ENCODE data around the gene GRN.

GRCh38 chr17:44363613-44364159, 18.6 kb downstream of the GRN start, which contains the start of gene FAM171A2:
- no peak for TF ChIP-seq JUND (CRISPR knock-in tag; IDR thresholded peaks at IDR 0.05)
- TF ChIP-seq CCDC6 (CRISPR knock-in tag; IDR thresholded peaks at IDR 0.05), result 0 out of 2 replicates have a peak, but pooled peaks have one; percentile 31
- no peak for TF ChIP-seq ZZZ3 (CRISPR knock-in tag; IDR thresholded peaks at IDR 0.05; ENCODE audit: borderline replicate concordance)
